CD4-positive, alpha-beta memory T cell (primary cell): ENCODE measurements around the gene RECK. TPM values are rescaled to one million over a fixed set of nuclear protein-coding genes. Genes with fewer than 3 reads are reported as not detected.
A peak's percentile ranks its signal among the peaks of the same experiment; 100 is the strongest.

Source experiments
- CTCF ChIA-PET: fragments of 350-600 bp; sonication (Branson Sonifier 250); formaldehyde crosslinking; loops from one replicate; lab custom pipeline; 2021; ENCODE audit warnings: inconsistent platforms; ENCODE audit not compliant: partially characterized antibody; lab: Charles Lee
- POLR2A ChIA-PET: fragments of 350-600 bp; sonication (Branson Sonifier 250); formaldehyde crosslinking; loops from one replicate; lab custom pipeline; 2021; ENCODE audit not compliant: partially characterized antibody; lab: Charles Lee
- DNase-seq, 5 donors: peaks; one replicate each; pipeline versions ENCODE4 v3.0.0 to v3.0.0-alpha.2; 2020 to 2022; ENCODE audit warnings: mixed read lengths in 1 of 5
- H3K27ac ChIP-seq: one replicate; pipeline ENCODE4 v1.7.0; 2013; ENCODE audit warnings: low read depth, low read length
- H3K27me3 ChIP-seq: 2 replicates; pipeline ENCODE4 v1.7.0; 2013; ENCODE audit warnings: mild to moderate bottlenecking, low read length, moderate library complexity; ENCODE audit not compliant: insufficient read depth
- H3K36me3 ChIP-seq: 2 replicates; pipeline ENCODE4 v1.7.0; 2013; ENCODE audit warnings: mild to moderate bottlenecking, low read length, moderate library complexity; ENCODE audit not compliant: insufficient read depth
- H3K4me1 ChIP-seq: 2 replicates; pipeline ENCODE4 v1.7.0; 2013; ENCODE audit warnings: mild to moderate bottlenecking, low read length, moderate library complexity; ENCODE audit not compliant: insufficient read depth
- H3K4me3 ChIP-seq, 2 donors: one replicate each; pipeline ENCODE4 v1.7.0; 2013; ENCODE audit warnings: low read length in 2 of 2, mild to moderate bottlenecking in 1 of 2
- H3K9me3 ChIP-seq, 2 donors: one replicate each; pipeline ENCODE4 v1.7.0; 2013; ENCODE audit warnings: low read length in 2 of 2, control low read depth in 1 of 2; ENCODE audit not compliant: control insufficient read depth in 1 of 2
- H3K27ac Mint-ChIP-seq, 7 donors: one replicate each; pipeline ENCODE4 v1.8.0; 2020 to 2021; ENCODE audit warnings: mixed read lengths in 7 of 7, mild to moderate bottlenecking in 6 of 7, inconsistent platforms in 3 of 7, moderate library complexity in 3 of 7
- H3K27me3 Mint-ChIP-seq, 2 donors: one replicate each; pipeline ENCODE4 v1.8.0; 2020 to 2021; ENCODE audit warnings: mixed read lengths in 2 of 2
- H3K36me3 Mint-ChIP-seq, 2 donors: one replicate each; pipeline ENCODE4 v1.8.0; 2020 to 2021; ENCODE audit warnings: mixed read lengths in 2 of 2, inconsistent platforms in 1 of 2, mild to moderate bottlenecking in 1 of 2
- H3K4me1 Mint-ChIP-seq, 4 donors: one replicate each; pipeline ENCODE4 v1.8.0; 2020 to 2021; ENCODE audit warnings: mixed read lengths in 4 of 4, mild to moderate bottlenecking in 1 of 4
- H3K4me3 Mint-ChIP-seq, 8 donors: one replicate each; pipeline ENCODE4 v1.8.0; 2020 to 2021; ENCODE audit warnings: mixed read lengths in 8 of 8, mild to moderate bottlenecking in 7 of 8, moderate library complexity in 6 of 8, inconsistent platforms in 3 of 8
- H3K9me3 Mint-ChIP-seq, 8 donors: one replicate each; pipeline ENCODE4 v1.8.0; 2020 to 2021; ENCODE audit warnings: mixed read lengths in 8 of 8, mild to moderate bottlenecking in 5 of 8, inconsistent platforms in 3 of 8, moderate library complexity in 1 of 8
- intact Hi-C: fragments of 100-400 bp; cut with micrococcal nuclease; formaldehyde crosslinking; loops from one replicate; pipeline ENCODE4 v1.15.1; 2023
- polyA plus RNA-seq, 2 donors: library from polyadenylated mRNA; unstranded; fragments of 300-500 nt; fragmentation: Illumina TruSeq; gene quantifications; one replicate each; pipeline ENCODE4 v1.2.3, GENCODE V29; 2021
- total RNA-seq, 2 experiments: library from RNA; stranded (reverse); gene quantifications; one replicate each; pipeline ENCODE4 v1.2.3, GENCODE V29; 2021

Gene RECK
- total and polyA plus RNA-seq, 4 experiments from 2014 or later = 12.1 to 26.9 (median 14.4) TPM

- POLR2A ChIA-PET = interaction anchor here (1.7 to 5.5 kb wide), 7 partner anchors 14 to 67 kb away, joined by 5 to 44 read pairs (median 20); partner anchors contain the start of gene GLIPR2
- H3K27me3 Mint-ChIP-seq = no peaks in the 10 kb centered on the region
- H3K36me3 Mint-ChIP-seq = peaks cover 0 to 20% of the 10 kb centered on the region in 2 donors
- intact Hi-C loops = loop anchor here (1.0 to 5.0 kb wide), 5 partner anchors 13 to 157 kb away; partner anchors contain the start of gene GLIPR2
- no peak for DNase-seq
- H3K27ac ChIP-seq = no peak overlapping the region
- no peaks in the 10 kb centered on the region for H3K9me3 ChIP-seq
- CTCF ChIA-PET = interaction anchor here (0.7 to 20.1 kb wide), 19 partner anchors 9 to 182 kb away, joined by 3 to 648 read pairs (median 8); partner anchors contain the start of genes CLTA and GLIPR2
- H3K4me3 Mint-ChIP-seq = peak overlapping the region in 6 of 8 donors; percentile 29 to 67 (median 48)
- H3K4me1 ChIP-seq = peaks cover 12% of the 10 kb centered on the region
- H3K4me3 ChIP-seq = peak overlapping the region in 1 of 2 donors; percentile 57
- H3K36me3 ChIP-seq = peaks cover 3% of the 10 kb centered on the region
- peaks cover 11 to 28% (median 19%) of the 10 kb centered on the region in 4 donors for H3K4me1 Mint-ChIP-seq
- peak overlapping the region in 1 of 7 donors; percentile 51 for H3K27ac Mint-ChIP-seq
- no peaks in the 10 kb centered on the region for H3K27me3 ChIP-seq
- no peaks in the 10 kb centered on the region for H3K9me3 Mint-ChIP-seq
Observed at GRCh38 chr9:36165826-36166167, 129.1 kb downstream of the RECK start.

GRCh38 chr9:36166168-36166927 is 129.6 kb downstream of the RECK start:
- Mint-ChIP-seq H3K27me3 (no peaks in the 10 kb centered on the region), H3K27ac (peak overlapping the region; percentile 35 to 78 (median 60)), H3K4me3 (peak overlapping the region; percentile 67 to 84 (median 78)), H3K9me3 (no peaks in the 10 kb centered on the region), H3K4me1 (peaks cover 10 to 27% (median 14%) of the 10 kb centered on the region in 4 donors), H3K36me3 (peaks cover 0 to 15% of the 10 kb centered on the region in 2 donors)
- H3K27ac ChIP-seq = no peak overlapping the region
- intact Hi-C loops = loop anchor here (1.0 to 5.0 kb wide), 5 partner anchors 14 to 158 kb away; partner anchors contain the start of gene GLIPR2
- peak overlapping the region in 1 of 2 donors; percentile 57 for H3K4me3 ChIP-seq
- POLR2A ChIA-PET = interaction anchor here (0.7 to 5.5 kb wide), 10 partner anchors 8 to 68 kb away, joined by 3 to 44 read pairs (median 10); partner anchors contain the start of genes CLTA and GLIPR2
- no peaks in the 10 kb centered on the region for H3K9me3 ChIP-seq
- peaks cover 12% of the 10 kb centered on the region for H3K4me1 ChIP-seq
- H3K36me3 ChIP-seq = peaks cover 3% of the 10 kb centered on the region
- no peaks in the 10 kb centered on the region for H3K27me3 ChIP-seq
- DNase-seq = peak; percentile 76 to 86 (median 79)
- CTCF ChIA-PET = interaction anchor here (0.7 to 20.1 kb wide), 30 partner anchors 9 to 273 kb away, joined by 3 to 648 read pairs (median 6); partner anchors contain the start of genes CLTA and GLIPR2

- H3K4me1 Mint-ChIP-seq = peaks cover 5 to 22% (median 9%) of the 10 kb centered on the region in 4 donors
- no peak for DNase-seq
- H3K27me3 Mint-ChIP-seq = no peaks in the 10 kb centered on the region
- Histone ChIP-seq H3K27me3 (no peaks in the 10 kb centered on the region), H3K4me1 (peaks cover 12% of the 10 kb centered on the region), H3K9me3 (no peaks in the 10 kb centered on the region), H3K36me3 (no peaks in the 10 kb centered on the region), H3K4me3 (no peak within 1 kb of the TSS), H3K27ac (no peak within 1 kb of the TSS)
- intact Hi-C loops = loop anchor here (5.0 kb wide), 1 partner anchor 147 kb away; no protein-coding TSS in a partner anchor
- peak within 1 kb of the TSS in 2 of 7 donors; percentile 22 to 62 for H3K27ac Mint-ChIP-seq
- POLR2A ChIA-PET = interaction anchor here (0.6 to 5.5 kb wide), 2 partner anchors 21 to 68 kb away, joined by 3 to 44 read pairs; partner anchors contain the start of gene CLTA
- no peaks in the 10 kb centered on the region for H3K9me3 Mint-ChIP-seq
- peak within 1 kb of the TSS in 2 of 8 donors; percentile 28 to 62 for H3K4me3 Mint-ChIP-seq
- CTCF ChIA-PET = interaction anchor here (1.1 to 20.1 kb wide), 7 partner anchors 9 to 67 kb away, joined by 3 to 648 read pairs (median 35); partner anchors contain the start of genes CLTA and GLIPR2
- no peaks in the 10 kb centered on the region for H3K36me3 Mint-ChIP-seq
Observed at GRCh38 chr9:36169166-36169565, 132.5 kb downstream of the RECK start, which contains the start of gene CCIN. Gene CCIN, plus strand, starts transcription at chr9:36169388. Its CDS starts 115 bp downstream, at chr9:36169503.

- Histone ChIP-seq H3K27me3 (no peaks in the 10 kb centered on the region), H3K4me3 (no peak overlapping the region), H3K9me3 (no peaks in the 10 kb centered on the region), H3K27ac (no peak overlapping the region), H3K36me3 (no peaks in the 10 kb centered on the region), H3K4me1 (peaks cover 10% of the 10 kb centered on the region)
- Mint-ChIP-seq H3K9me3 (no peaks in the 10 kb centered on the region), H3K27ac (no peak overlapping the region), H3K27me3 (no peaks in the 10 kb centered on the region), H3K4me3 (no peak overlapping the region), H3K4me1 (peaks cover 5 to 19% (median 9%) of the 10 kb centered on the region in 4 donors), H3K36me3 (no peaks in the 10 kb centered on the region)
- ChIA-PET CTCF (interaction anchor here (1.1 to 20.1 kb wide), 5 partner anchors 10 to 68 kb away, joined by 3 to 648 read pairs (median 4); partner anchors contain the start of gene CLTA), POLR2A (no interaction called here)
- intact Hi-C loops = loop anchor here (5.0 kb wide), 1 partner anchor 147 kb away; no protein-coding TSS in a partner anchor
- no peak for DNase-seq
Observed at GRCh38 chr9:36169708-36170107, 133.0 kb downstream of the RECK start.

GRCh38 chr9:36170531-36170930 is 133.8 kb downstream of the RECK start:
- Mint-ChIP-seq H3K36me3 (no peaks in the 10 kb centered on the region), H3K27me3 (peaks cover 0 to 1% of the 10 kb centered on the region in 2 donors), H3K4me3 (no peak overlapping the region), H3K9me3 (no peaks in the 10 kb centered on the region), H3K4me1 (peaks cover 5 to 11% (median 8%) of the 10 kb centered on the region in 4 donors), H3K27ac (no peak overlapping the region)
- DNase-seq = no peak
- H3K4me3 ChIP-seq = no peak overlapping the region
- intact Hi-C loops = no loop called here
- no peak overlapping the region for H3K27ac ChIP-seq
- ChIA-PET POLR2A (no interaction called here), CTCF (interaction anchor here (5.1 to 20.1 kb wide), 2 partner anchors 20 to 68 kb away, joined by 35 to 648 read pairs; partner anchors contain the start of gene CLTA)
- no peaks in the 10 kb centered on the region for H3K27me3 ChIP-seq
- no peaks in the 10 kb centered on the region for H3K36me3 ChIP-seq
- peaks cover 6% of the 10 kb centered on the region for H3K4me1 ChIP-seq
- H3K9me3 ChIP-seq = no peaks in the 10 kb centered on the region

GRCh38 chr9:36173861-36174260 is 137.1 kb downstream of the RECK start:
- Histone ChIP-seq H3K27me3 (no peaks in the 10 kb centered on the region), H3K36me3 (no peaks in the 10 kb centered on the region), H3K4me1 (no peaks in the 10 kb centered on the region), H3K4me3 (no peak overlapping the region), H3K27ac (no peak overlapping the region), H3K9me3 (no peaks in the 10 kb centered on the region)
- no peak for DNase-seq
- no peak overlapping the region for H3K4me3 Mint-ChIP-seq
- POLR2A ChIA-PET = no interaction called here
- H3K9me3 Mint-ChIP-seq = peaks cover 0 to 2% (median 0%) of the 10 kb centered on the region in 8 donors
- CTCF ChIA-PET = interaction anchor here (1.6 to 20.1 kb wide), 3 partner anchors 10 to 86 kb away, joined by 3 to 648 read pairs (median 5); no protein-coding TSS in a partner anchor
- peaks cover 0 to 3% of the 10 kb centered on the region in 2 donors for H3K27me3 Mint-ChIP-seq
- H3K27ac Mint-ChIP-seq = no peak overlapping the region
- no peaks in the 10 kb centered on the region for H3K36me3 Mint-ChIP-seq
- intact Hi-C loops = no loop called here
- H3K4me1 Mint-ChIP-seq = peaks cover 0 to 4% (median 2%) of the 10 kb centered on the region in 4 donors
